PC-9 (cell line): Measurements from ENCODE around the gene PTGR3.

Source experiments
- EZH2 ChIP-seq: fragments of 200-600 bp; sonication (generic); IDR thresholded peaks from 2 replicates; pipeline ENCODE4 v1.8.0; 2017; ENCODE audit warnings: antibody characterized with exemption, low read depth
- TF ChIP-seq, protein P1 (sequence below): fragments of 200-600 bp; sonication (generic); conservative IDR thresholded peaks from 2 replicates; pipeline ENCODE4 v1.6.1; 2017; ENCODE audit warnings: mixed run types, antibody characterized with exemption, mild to moderate bottlenecking, moderate library complexity

DNA sequence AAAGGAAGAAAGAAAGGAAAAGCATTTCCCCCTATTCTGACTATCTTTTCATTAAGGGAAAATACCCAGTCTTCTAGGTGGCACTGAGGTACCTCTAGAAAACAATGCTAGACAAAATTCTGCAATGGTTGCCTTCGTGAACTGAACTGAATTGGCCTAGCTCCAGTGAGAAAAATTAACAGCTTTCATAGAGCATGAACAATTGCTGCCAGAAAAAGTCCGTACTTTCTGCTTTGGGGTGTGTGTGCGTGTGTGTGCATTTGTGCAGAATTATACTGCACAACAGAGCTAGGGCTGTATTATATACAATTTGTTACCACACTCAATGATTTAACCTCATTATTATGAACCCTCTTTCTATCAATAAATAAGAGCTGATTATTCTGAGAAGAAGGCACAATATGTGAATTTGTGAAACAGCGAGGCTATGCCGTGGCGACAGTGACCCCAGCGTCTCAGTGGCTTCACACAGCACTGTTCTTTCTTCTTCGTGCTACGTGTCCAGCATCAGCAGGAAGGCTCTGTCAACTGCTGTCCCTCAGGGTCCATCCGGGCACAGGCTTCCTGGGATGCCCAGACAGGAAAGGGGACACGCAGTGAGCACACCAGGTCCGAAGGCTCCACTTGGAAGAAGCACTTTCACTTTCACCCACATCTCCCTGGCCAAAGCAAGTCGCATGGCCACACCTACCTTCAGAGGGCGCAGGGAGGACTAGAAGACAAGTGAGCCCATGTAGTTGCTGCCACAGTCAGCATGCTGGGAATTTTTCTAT, 47.5 kb downstream of the PTGR3 start:
- TF ChIP-seq, protein P1, sequence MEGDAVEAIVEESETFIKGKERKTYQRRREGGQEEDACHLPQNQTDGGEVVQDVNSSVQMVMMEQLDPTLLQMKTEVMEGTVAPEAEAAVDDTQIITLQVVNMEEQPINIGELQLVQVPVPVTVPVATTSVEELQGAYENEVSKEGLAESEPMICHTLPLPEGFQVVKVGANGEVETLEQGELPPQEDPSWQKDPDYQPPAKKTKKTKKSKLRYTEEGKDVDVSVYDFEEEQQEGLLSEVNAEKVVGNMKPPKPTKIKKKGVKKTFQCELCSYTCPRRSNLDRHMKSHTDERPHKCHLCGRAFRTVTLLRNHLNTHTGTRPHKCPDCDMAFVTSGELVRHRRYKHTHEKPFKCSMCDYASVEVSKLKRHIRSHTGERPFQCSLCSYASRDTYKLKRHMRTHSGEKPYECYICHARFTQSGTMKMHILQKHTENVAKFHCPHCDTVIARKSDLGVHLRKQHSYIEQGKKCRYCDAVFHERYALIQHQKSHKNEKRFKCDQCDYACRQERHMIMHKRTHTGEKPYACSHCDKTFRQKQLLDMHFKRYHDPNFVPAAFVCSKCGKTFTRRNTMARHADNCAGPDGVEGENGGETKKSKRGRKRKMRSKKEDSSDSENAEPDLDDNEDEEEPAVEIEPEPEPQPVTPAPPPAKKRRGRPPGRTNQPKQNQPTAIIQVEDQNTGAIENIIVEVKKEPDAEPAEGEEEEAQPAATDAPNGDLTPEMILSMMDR = no peak
- TF ChIP-seq EZH2 = no peak
